GM13976 (cell line): ENCODE measurements around the gene VWA5B1.

ENCODE experiments used
- DNase-seq: peaks from one replicate; pipeline ENCODE4 v3.0.0; 2012; ENCODE audit warnings: low spot score
- in situ Hi-C: fragments of 300-500 bp; cut with MboI; formaldehyde crosslinking; loops from one replicate; pipeline ENCODE4 v1.12.0; 2022; ENCODE audit warnings: low sequenced_read_pairs, mixed read lengths, inconsistent platforms; ENCODE audit not compliant: unreplicated experiment
- TF ChIP-seq, protein P1 (sequence below): IDR thresholded peaks from 2 replicates; pipeline ENCODE4 v1.5.1; 2012; ENCODE audit warnings: borderline replicate concordance, mild to moderate bottlenecking; ENCODE audit not compliant: insufficient read depth; ENCODE audit errors: extremely low read depth, missing control alignments, control extremely low read depth

Gene VWA5B1

DNA sequence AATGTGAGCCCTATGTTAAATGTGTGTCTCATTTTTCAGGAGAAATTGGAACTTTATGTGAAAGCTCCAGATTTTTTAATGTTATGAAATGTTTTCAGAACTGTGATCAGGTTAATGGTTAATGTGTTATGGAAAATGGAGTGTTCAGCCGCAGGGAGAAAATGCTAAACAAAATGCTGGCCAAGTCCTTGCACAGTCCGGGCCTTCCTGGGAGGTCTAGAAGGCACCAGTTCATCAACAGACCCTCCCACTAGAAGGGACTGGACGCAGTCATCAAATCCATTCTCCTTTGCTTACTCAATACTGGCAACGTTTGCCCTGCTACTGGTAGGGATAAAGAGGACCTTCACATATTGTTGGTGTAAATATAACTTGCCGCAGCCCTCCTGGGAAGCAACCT is 43.4 kb downstream of the VWA5B1 start:
- DNase-seq, result no peak
- TF ChIP-seq, protein P1, sequence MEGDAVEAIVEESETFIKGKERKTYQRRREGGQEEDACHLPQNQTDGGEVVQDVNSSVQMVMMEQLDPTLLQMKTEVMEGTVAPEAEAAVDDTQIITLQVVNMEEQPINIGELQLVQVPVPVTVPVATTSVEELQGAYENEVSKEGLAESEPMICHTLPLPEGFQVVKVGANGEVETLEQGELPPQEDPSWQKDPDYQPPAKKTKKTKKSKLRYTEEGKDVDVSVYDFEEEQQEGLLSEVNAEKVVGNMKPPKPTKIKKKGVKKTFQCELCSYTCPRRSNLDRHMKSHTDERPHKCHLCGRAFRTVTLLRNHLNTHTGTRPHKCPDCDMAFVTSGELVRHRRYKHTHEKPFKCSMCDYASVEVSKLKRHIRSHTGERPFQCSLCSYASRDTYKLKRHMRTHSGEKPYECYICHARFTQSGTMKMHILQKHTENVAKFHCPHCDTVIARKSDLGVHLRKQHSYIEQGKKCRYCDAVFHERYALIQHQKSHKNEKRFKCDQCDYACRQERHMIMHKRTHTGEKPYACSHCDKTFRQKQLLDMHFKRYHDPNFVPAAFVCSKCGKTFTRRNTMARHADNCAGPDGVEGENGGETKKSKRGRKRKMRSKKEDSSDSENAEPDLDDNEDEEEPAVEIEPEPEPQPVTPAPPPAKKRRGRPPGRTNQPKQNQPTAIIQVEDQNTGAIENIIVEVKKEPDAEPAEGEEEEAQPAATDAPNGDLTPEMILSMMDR, result no peak
- in situ Hi-C loops, result no loop called here

DNA sequence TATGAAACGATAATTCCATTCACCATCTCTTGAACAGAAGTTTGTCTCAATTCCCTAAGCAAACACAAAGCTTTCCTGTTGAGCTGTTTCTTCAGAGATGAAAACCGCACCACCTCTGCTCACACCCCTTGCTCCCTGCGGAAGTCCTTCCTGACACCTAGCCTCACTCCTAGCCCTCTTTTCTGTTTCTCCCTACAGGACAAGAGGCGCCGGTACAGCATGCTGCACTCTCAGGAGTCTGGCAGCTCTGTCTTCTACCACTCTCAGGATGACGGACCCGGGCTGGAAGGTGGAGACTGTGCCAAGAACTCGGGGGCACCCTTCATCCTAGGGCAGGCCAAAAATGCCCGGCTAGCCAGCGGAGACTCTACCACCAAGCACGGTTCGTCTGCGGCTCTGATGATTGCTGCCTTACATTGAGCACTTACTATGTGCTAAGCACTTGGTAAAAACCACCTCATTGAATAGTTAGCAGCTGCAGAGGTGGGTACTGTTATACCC is 45.5 kb downstream of the VWA5B1 start:
- in situ Hi-C loops, result no loop called here
- no peak for DNase-seq
- TF ChIP-seq, protein P1, result no peak

DNA sequence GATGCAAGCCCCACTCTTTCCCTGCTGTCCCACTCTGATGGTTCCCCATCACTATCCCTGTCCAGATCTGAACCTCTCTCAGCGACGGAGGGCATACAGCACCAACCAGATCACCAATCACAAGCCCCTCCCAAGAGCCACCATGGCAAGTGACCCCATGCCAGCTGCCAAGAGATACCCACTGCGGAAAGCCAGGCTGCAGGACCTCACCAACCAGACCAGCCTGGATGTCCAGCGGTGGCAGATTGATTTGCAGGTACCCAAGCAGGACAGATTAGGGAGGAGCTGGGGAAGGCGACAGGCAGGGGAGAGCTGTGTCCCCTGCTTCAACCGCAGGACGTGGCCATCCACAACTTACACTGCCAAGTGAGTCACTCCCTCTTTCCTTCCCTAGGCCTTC is 46.9 kb downstream of the VWA5B1 start:
- TF ChIP-seq, protein P1, result no peak
- no peak for DNase-seq
- in situ Hi-C loops, result no loop called here

DNA sequence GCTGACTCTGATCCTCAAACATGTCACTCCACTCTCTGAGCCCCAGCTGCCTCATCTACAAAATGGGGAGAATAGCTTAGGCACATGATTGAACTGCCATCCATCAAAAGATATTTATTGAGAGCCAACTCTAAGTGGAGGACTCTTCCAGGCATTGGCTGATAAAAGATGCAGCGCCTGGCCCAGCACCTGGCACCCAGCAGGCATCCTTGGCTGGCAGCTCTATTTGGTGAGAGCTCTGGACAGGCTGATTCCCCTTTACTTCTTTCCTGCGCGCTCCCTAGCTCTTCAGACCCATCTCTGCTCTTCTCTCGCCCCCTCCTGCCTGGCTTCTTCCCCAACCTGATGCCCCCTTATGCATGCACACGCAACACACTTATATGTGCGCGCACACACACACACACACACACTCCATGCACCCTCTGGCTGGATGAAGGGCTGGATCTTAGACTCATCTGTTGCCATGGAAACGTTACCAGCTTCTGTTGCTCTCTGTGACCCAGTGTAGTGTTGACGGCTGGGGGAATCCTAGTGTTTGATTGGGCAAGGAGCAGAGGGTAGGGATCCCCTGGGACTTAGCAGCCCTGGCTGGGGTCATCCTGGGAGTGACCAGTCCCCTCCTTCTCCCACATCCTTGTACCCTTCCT is 49.3 kb downstream of the VWA5B1 start:
- no peak for DNase-seq
- TF ChIP-seq, protein P1, result no peak
- in situ Hi-C loops, result no loop called here

DNA sequence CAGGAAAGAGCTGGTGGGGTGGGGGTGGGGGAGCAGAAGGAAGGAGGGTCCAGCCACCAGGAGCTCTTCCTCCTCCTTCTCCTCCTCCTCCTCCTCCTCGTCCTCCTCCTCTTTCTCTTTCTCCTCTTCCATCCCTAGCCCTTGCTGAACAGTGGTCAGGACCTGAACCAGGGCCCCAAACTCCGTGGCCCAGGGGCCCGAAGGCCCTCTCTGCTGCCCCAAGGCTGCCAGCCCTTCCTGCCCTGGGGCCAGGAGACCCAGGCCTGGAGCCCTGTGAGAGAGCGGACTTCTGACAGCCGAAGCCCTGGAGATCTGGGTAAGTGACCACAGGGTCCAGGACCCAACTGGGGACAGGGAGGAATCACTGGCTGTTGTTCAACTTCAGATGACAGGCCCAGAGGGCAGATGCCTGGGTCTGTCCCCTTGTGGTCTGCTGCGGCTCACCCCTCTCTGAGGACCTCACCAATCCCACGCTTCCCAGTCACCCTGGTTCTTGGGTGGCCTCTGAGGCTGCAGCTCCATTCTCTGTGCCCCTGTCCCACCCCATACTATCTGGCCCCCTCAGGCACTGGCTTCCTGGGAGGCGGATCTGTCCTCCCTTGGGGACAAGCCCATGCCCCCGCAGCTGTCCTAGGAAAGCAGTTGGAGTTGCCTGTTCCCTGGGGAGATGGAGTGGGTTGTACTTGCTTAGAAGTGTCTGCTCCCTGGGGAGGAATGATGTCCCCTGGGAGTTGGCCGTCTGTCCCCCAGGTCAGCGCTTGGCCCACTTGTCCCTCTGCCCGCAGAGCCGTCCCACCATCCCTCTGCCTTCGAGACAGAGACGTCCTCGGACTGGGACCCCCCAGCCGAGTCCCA is 51.8 kb downstream of the VWA5B1 start:
- TF ChIP-seq, protein P1, result no peak
- in situ Hi-C loops, result no loop called here
- no peak for DNase-seq

DNA sequence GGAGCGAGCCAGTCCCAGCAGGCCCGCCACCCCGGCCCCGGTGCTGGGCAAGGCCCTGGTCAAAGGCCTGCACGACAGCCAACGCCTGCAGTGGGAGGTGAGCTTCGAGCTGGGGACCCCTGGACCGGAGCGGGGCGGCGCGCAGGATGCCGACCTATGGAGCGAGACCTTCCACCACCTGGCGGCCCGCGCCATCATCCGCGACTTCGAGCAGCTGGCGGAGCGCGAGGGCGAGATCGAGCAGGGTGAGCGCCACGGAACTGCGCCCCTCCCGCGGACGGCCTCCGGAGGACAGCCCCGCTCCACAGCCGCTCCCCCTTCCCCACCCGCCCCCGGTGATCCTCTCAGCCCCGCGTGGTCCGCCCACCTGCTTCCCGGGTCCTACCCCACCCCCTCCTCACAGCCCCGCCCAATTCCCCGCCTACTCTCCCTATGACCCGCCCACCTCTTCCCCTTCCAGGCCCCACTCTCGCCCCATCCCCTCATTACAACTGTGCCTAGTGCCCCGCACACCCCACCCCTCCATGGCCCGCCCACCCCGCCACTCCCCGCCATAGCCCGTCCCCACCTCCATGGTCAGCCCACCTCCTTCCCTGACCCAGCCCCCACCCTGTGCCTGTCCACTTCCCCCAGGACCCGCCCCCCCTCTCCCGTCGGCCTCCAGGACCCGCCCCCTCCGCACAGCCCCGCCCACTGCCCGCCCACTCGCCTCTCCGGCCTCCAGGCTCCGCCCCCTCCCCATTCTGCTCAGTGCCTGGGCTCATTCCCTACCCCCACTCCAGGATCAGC is 52.7 kb downstream of the VWA5B1 start:
- peak; percentile 83 for DNase-seq
- in situ Hi-C loops, result no loop called here
- TF ChIP-seq, protein P1, result no peak
